ENCODE data around the gene IL10RB.

IL10RB gene

GRCh38 chr21:33332143-33332542 is 66.0 kb downstream of the IL10RB start:
- no peak for DNase-seq (ENCODE audit: low spot score)

GRCh38 chr21:33334191-33334590 is 68.0 kb downstream of the IL10RB start:
- no peak for DNase-seq (ENCODE audit: low spot score)

DNA sequence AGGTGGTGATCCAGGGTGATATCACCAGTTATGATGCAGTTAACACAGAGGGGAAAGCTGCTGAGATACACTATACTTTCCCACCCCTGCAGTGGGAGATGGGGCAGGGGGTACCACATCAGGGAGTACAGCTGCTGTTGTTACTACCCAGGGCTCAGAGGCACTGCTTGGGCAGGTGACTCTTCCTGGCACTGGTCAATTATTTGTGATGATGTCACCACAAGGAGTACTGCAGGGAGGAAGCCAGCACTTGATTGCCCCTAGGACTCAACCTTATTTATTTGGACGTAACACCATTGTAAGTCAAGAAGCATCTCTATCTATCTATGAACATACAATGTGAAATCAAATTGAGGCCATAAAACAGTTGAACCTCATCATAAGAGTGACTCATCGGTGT is 68.7 kb downstream of the IL10RB start:
- no peak for DNase-seq (ENCODE audit: low spot score)

DNA sequence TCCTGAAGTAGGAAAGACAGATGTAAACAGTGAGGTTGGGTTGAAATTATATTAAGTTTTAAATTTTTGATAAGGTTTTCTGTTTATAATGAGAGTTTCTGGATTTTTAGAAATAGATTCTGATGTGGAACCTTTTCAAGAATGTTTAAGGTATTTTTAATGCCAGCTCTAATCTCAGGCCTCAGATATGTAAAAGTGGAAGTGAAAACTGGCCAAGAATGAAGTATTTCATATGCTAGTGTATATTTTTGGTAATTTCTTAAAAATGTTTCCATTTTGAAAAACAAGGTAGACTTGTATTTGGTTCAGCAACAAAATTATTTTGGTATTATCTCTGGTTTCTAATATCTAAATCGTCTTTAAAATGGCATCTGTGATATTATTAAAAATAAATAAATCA is 73.0 kb downstream of the IL10RB start:
- no peak for DNase-seq (ENCODE audit: low spot score)

- no peak for DNase-seq (ENCODE audit: low spot score)
Measured at GRCh38 chr21:33339918-33340317, 73.8 kb downstream of the IL10RB start.

DNA sequence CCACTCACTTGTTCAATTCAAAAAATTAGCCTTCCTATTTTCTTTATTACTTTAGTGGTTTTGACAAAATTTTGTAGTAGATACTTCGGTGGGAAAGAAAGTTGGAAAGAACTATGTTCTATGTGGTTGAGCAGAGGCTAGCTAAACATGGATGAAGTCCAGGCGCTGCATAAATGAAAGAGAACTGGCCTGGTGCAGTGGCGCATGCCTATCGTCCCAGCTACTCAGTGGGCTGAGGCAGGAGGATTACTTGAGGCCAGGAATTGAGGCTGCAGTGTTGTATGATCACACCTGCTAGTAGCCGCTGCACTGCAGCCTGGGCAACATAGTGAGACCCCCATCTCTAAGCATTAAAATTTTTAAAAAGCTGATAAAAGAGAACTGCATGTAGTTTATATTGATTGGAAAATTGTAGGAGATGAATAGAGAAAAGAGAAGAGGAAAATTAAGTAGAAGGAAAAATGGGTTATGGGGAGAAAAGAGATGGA is 79.6 kb downstream of the IL10RB start:
- no peak for DNase-seq (ENCODE audit: low spot score)

Measured in COLO829 (cell line).